Body of pancreas (tissue), 4 donors: ENCODE measurements around the gene THSD8. TPM values are rescaled to one million over a fixed set of nuclear protein-coding genes. Genes with fewer than 3 reads are reported as not detected.
A peak's percentile ranks its signal among the peaks of the same experiment; 100 is the strongest.

Source experiments
- ATAC-seq: fragments of 150-250 bp; one replicate; pipeline ENCODE4 v1.9.1; 2016
- DNase-seq, 4 donors: peaks; one replicate each; pipeline ENCODE4 v3.0.0-alpha.2; 2019
- H3K27ac ChIP-seq, 4 donors: fragments of 200-600 bp; sonication (generic); 1 replicate in 3 of 4; 2 replicates in 1 of 4; pipeline versions ENCODE4 v1.5.1 to v1.6.1; 2016 to 2019; ENCODE audit warnings: mild to moderate bottlenecking in 1 of 4, mixed read lengths in 1 of 4, moderate library complexity in 1 of 4
- H3K27me3 ChIP-seq, 2 donors: fragments of 200-600 bp; sonication (generic); one replicate each; pipeline ENCODE4 v1.6.0; 2016; ENCODE audit warnings: mild to moderate bottlenecking in 1 of 2
- H3K36me3 ChIP-seq, 2 donors: fragments of 200-600 bp; sonication (generic); replicated peaks in 1 of 2; 2 replicates each; pipeline ENCODE4 v1.5.1; 2016; ENCODE audit warnings: low read depth in 2 of 2; ENCODE audit not compliant: insufficient read depth in 1 of 2
- H3K4me1 ChIP-seq: fragments of 200-600 bp; sonication (generic); one replicate; pipeline ENCODE4 v1.6.0; 2016
- H3K4me3 ChIP-seq, 2 donors: fragments of 200-600 bp; sonication (generic); 1 replicate in 1 of 2; 2 replicates in 1 of 2; pipeline ENCODE4 v1.5.1; 2016 to 2019
- H3K9me3 ChIP-seq, 3 donors: fragments of 200-600 bp; sonication (generic); 1 replicate in 2 of 3; 2 replicates in 1 of 3; pipeline ENCODE4 v1.5.1; 2016
- POLR2A ChIP-seq, 3 donors: fragments of 450-650 bp; IDR thresholded peaks; one replicate each; pipeline ENCODE4 v1.6.1; 2016; ENCODE audit warnings: antibody characterized with exemption in 3 of 3, mild to moderate bottlenecking in 2 of 3
- WGBS, 2 donors: methylation state at CpG; one replicate each; pipeline ENCODE4 v1.1.5; 2017; 5-methylcytosine and 5-hydroxymethylcytosine counted together
- intact Hi-C: fragments of 100-400 bp; cut with DNase I; formaldehyde crosslinking; loops from one replicate; pipeline ENCODE4 v1.15.1; 2023
- total RNA-seq, 2 donors: library from RNA; depleted of rRNA; stranded (reverse); fragments of >200 nt; gene quantifications; one replicate each; pipeline ENCODE4 v1.1.0, GENCODE V29; 2016
- TF ChIP-seq, protein P1 (sequence below), 7 experiments: fragments of 450-650 bp in 4 of 7; fragments of 200-600 bp in 3 of 7; sonication (generic) in 3 of 7; IDR thresholded peaks; one replicate each; pipeline ENCODE4 v1.5.1; 2016 to 2019; ENCODE audit warnings: antibody characterized with exemption in 7 of 7

Gene THSD8
- total RNA-seq, 2 donors from 2014 or later: not detected

GRCh38 chr19:12833738-12834565, 32.1 kb downstream of the THSD8 start:
- peaks cover 33% of the 10 kb centered on the region for H3K4me1 ChIP-seq
- H3K27me3 ChIP-seq: peaks cover 0 to 32% of the 10 kb centered on the region in 2 donors
- ATAC-seq: no peak
- TF ChIP-seq, protein P1, sequence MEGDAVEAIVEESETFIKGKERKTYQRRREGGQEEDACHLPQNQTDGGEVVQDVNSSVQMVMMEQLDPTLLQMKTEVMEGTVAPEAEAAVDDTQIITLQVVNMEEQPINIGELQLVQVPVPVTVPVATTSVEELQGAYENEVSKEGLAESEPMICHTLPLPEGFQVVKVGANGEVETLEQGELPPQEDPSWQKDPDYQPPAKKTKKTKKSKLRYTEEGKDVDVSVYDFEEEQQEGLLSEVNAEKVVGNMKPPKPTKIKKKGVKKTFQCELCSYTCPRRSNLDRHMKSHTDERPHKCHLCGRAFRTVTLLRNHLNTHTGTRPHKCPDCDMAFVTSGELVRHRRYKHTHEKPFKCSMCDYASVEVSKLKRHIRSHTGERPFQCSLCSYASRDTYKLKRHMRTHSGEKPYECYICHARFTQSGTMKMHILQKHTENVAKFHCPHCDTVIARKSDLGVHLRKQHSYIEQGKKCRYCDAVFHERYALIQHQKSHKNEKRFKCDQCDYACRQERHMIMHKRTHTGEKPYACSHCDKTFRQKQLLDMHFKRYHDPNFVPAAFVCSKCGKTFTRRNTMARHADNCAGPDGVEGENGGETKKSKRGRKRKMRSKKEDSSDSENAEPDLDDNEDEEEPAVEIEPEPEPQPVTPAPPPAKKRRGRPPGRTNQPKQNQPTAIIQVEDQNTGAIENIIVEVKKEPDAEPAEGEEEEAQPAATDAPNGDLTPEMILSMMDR (IDR thresholded peaks at IDR 0.05): no peak
- no peak for TF ChIP-seq POLR2A (IDR thresholded peaks at IDR 0.05)
- H3K36me3 ChIP-seq: no peaks in the 10 kb centered on the region
- H3K9me3 ChIP-seq: no peaks in the 10 kb centered on the region
- intact Hi-C loops: no loop called here
- no peak overlapping the region for H3K27ac ChIP-seq
- peak in 3 of 4 donors; percentile 21 to 45 (median 31) for DNase-seq
- WGBS, 2 donors: 0 to 2% methylated on average over 8 to 78 of the region's 87 CpGs
- no peak overlapping the region for H3K4me3 ChIP-seq

DNA sequence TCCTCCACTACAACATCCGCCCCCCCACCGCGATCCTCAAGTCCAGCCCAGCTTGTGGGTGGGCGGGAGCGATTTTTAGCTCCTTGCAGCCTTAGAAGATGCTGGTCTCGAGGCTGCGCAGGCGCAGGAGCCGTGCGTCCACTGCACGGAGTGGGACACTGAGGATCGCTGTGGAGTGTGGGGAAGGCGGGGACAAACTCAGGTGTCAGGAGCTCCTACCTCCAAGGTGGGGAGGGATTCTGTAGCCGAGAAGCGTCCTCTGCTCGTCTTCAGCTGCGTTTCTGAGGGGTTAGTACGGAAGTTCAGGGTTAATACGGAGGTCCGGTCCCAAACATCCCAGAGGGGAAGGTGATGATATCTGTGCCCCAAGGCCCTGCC, 32.7 kb downstream of the THSD8 start, which contains the start of gene RTBDN:
RTBDN (minus strand) TSS at position 14 of the 378 bp plus-strand sequence. CDS start 4,600 bp downstream, outside the sequence.
- no peak for ATAC-seq
- 6% methylated on average over 7 to 20 of the region's 20 CpGs for WGBS, 2 donors
- intact Hi-C loops: no loop called here

GRCh38 chr19:12834976-12835757, 33.3 kb downstream of the THSD8 start:
- H3K27ac ChIP-seq: no peak overlapping the region
- H3K9me3 ChIP-seq: no peaks in the 10 kb centered on the region
- DNase-seq: peak in 3 of 4 donors; percentile 22 to 51 (median 31)
- 5 to 7% methylated on average over 24 to 39 of the region's 39 CpGs for WGBS, 2 donors
- H3K4me3 ChIP-seq: no peak overlapping the region
- intact Hi-C loops: no loop called here
- peaks cover 0 to 32% of the 10 kb centered on the region in 2 donors for H3K27me3 ChIP-seq
- ATAC-seq: no peak
- TF ChIP-seq, protein P1 (IDR thresholded peaks at IDR 0.05): no peak
- no peak for TF ChIP-seq POLR2A (IDR thresholded peaks at IDR 0.05)
- peaks cover 33% of the 10 kb centered on the region for H3K4me1 ChIP-seq
- no peaks in the 10 kb centered on the region for H3K36me3 ChIP-seq

More for the DNA sequence above, 32.7 kb downstream of the THSD8 start, which contains the start of gene RTBDN:
- H3K4me3 ChIP-seq: no peak within 1 kb of the TSS
- H3K9me3 ChIP-seq: no peaks in the 10 kb centered on the region
- TF ChIP-seq, protein P1 (IDR thresholded peaks at IDR 0.05): no peak
- TF ChIP-seq POLR2A (IDR thresholded peaks at IDR 0.05): no peak
- no peak for DNase-seq
- peaks cover 0 to 32% of the 10 kb centered on the region in 2 donors for H3K27me3 ChIP-seq
- no peaks in the 10 kb centered on the region for H3K36me3 ChIP-seq
- no peak within 1 kb of the TSS for H3K27ac ChIP-seq
- H3K4me1 ChIP-seq: peaks cover 33% of the 10 kb centered on the region

GRCh38 chr19:12836529-12836863, 34.6 kb downstream of the THSD8 start:
- no peaks in the 10 kb centered on the region for H3K9me3 ChIP-seq
- H3K27ac ChIP-seq: no peak overlapping the region
- peaks cover 0 to 38% of the 10 kb centered on the region in 2 donors for H3K27me3 ChIP-seq
- 6% methylated on average over 5 to 6 of the region's 6 CpGs for WGBS, 2 donors
- no peak overlapping the region for H3K4me3 ChIP-seq
- no peak for ATAC-seq
- no peak for TF ChIP-seq POLR2A (IDR thresholded peaks at IDR 0.05)
- TF ChIP-seq, protein P1 (IDR thresholded peaks at IDR 0.05): no peak
- peaks cover 43% of the 10 kb centered on the region for H3K4me1 ChIP-seq
- DNase-seq: no peak
- intact Hi-C loops: no loop called here
- H3K36me3 ChIP-seq: no peaks in the 10 kb centered on the region
